DOHH2 (cell line): Measurements from ENCODE around the gene RCOR1.

Experiments used
- H3F3A ChIP-seq: fragments of 200-600 bp; sonication (generic), shearing (Covaris generic); 2 replicates; pipeline ENCODE4 v1.6.0; 2016; ENCODE audit warnings: antibody characterized with exemption, mild to moderate bottlenecking; ENCODE audit not compliant: control insufficient read depth, insufficient read depth
- H3K27ac ChIP-seq: fragments of 200-600 bp; sonication (generic); 2 replicates; pipeline ENCODE4 v1.5.1; 2014; ENCODE audit warnings: low read depth, mild to moderate bottlenecking, low read length, moderate library complexity
- H3K27me3 ChIP-seq: fragments of 200-600 bp; sonication (generic); 2 replicates; pipeline ENCODE4 v1.6.1; 2014; ENCODE audit warnings: mild to moderate bottlenecking, low read length, mixed read lengths; ENCODE audit not compliant: control insufficient read depth
- H3K36me3 ChIP-seq: fragments of 200-600 bp; sonication (generic); 2 replicates; pipeline ENCODE4 v1.6.1; 2014; ENCODE audit warnings: mild to moderate bottlenecking, low read length, moderate library complexity, mixed read lengths; ENCODE audit not compliant: control insufficient read depth
- H3K4me1 ChIP-seq: fragments of 200-600 bp; sonication (generic); 2 replicates; pipeline ENCODE4 v1.6.1; 2014; ENCODE audit warnings: mild to moderate bottlenecking, low read length, mixed read lengths; ENCODE audit not compliant: control insufficient read depth
- H3K4me2 ChIP-seq: fragments of 200-600 bp; sonication (generic); 2 replicates; pipeline ENCODE4 v1.6.0; 2014; ENCODE audit warnings: mild to moderate bottlenecking, low read length, moderate library complexity
- H3K4me3 ChIP-seq: fragments of 200-600 bp; sonication (generic); 2 replicates; pipeline ENCODE4 v1.5.1; 2014; ENCODE audit warnings: mild to moderate bottlenecking, low read length, mixed read lengths
- H3K79me2 ChIP-seq: fragments of 200-600 bp; sonication (generic); 2 replicates; pipeline ENCODE4 v1.6.1; 2014; ENCODE audit warnings: mild to moderate bottlenecking, low read length, mixed read lengths; ENCODE audit not compliant: control insufficient read depth
- H3K9me2 ChIP-seq: fragments of 200-600 bp; sonication (generic); replicated peaks from 2 replicates; pipeline ENCODE4 v1.6.1; 2014; ENCODE audit warnings: mild to moderate bottlenecking, low read length, mixed read lengths; ENCODE audit not compliant: control insufficient read depth
- H3K9me3 ChIP-seq: fragments of 200-600 bp; sonication (generic); 2 replicates; pipeline ENCODE4 v1.6.1; 2014; ENCODE audit warnings: antibody characterized with exemption, low read length, mixed read lengths; ENCODE audit not compliant: control insufficient read depth, insufficient read depth
- H4K20me1 ChIP-seq: fragments of 200-600 bp; sonication (generic); 2 replicates; pipeline ENCODE4 v1.6.0; 2014; ENCODE audit warnings: low read depth, mild to moderate bottlenecking, antibody characterized with exemption, low read length, moderate library complexity; ENCODE audit not compliant: control insufficient read depth, insufficient read depth
- EZH2phosphoT487 ChIP-seq: fragments of 200-600 bp; sonication (generic); IDR thresholded peaks from 2 replicates; pipeline ENCODE4 v1.6.1; 2017; ENCODE audit warnings: borderline replicate concordance, mild to moderate bottlenecking, antibody characterized with exemption, low read length, moderate library complexity, mixed read lengths
- TF ChIP-seq, protein P1 (sequence below): fragments of 200-600 bp; sonication (generic); IDR thresholded peaks from one replicate; pipeline ENCODE4 v1.5.1; 2014; ENCODE audit warnings: antibody characterized with exemption, mild to moderate bottlenecking, low read depth, low read length; ENCODE audit not compliant: poor library complexity, severe bottlenecking

RCOR1 gene

DNA sequence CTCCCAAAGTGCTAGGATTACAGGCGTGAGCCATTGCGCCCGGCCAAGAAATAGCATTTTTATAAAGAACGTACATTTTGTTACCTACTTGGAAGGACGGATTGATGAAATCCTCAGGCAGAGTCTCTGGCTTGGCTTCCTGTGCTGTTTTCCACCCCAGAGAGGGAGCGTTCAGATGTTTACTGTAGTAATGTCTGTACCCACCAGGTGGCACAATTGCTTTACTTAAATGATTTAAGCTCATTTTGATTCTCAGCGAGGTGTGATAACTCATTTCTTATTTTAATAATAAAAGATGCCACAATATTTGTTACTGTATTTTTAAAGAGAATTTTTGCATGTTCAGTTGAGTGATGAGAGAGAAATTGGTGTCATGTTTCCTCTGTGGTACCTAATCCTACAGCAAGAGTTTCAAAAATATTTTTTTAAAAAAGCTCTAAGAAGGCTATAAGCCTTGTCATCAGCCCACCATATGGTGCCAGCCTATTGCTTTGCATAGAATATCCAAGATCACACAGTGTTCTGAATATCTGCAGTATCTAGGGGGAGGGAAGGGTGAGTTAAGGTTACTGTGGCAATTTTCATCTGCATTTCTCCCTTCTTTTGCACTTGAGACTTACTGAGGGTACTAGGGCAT, 102.2 kb downstream of the RCOR1 start:
- H3K27me3 ChIP-seq, result no peaks in the 10 kb centered on the region
- H3K79me2 ChIP-seq, result peaks cover 78% of the 10 kb centered on the region
- no peak overlapping the region for H3K4me3 ChIP-seq
- no peak overlapping the region for H3K27ac ChIP-seq
- no peaks in the 10 kb centered on the region for H3K9me2 ChIP-seq
- 0 out of 2 replicates have a peak overlapping the region, but pooled peaks have one; percentile 22 for H3K4me2 ChIP-seq
- peaks cover 15% of the 10 kb centered on the region for H3F3A ChIP-seq
- peaks cover 3% of the 10 kb centered on the region; the same call in 1 of the 2 replicates for H3K36me3 ChIP-seq
- peaks cover 24% of the 10 kb centered on the region for H3K4me1 ChIP-seq
- TF ChIP-seq, protein P1, sequence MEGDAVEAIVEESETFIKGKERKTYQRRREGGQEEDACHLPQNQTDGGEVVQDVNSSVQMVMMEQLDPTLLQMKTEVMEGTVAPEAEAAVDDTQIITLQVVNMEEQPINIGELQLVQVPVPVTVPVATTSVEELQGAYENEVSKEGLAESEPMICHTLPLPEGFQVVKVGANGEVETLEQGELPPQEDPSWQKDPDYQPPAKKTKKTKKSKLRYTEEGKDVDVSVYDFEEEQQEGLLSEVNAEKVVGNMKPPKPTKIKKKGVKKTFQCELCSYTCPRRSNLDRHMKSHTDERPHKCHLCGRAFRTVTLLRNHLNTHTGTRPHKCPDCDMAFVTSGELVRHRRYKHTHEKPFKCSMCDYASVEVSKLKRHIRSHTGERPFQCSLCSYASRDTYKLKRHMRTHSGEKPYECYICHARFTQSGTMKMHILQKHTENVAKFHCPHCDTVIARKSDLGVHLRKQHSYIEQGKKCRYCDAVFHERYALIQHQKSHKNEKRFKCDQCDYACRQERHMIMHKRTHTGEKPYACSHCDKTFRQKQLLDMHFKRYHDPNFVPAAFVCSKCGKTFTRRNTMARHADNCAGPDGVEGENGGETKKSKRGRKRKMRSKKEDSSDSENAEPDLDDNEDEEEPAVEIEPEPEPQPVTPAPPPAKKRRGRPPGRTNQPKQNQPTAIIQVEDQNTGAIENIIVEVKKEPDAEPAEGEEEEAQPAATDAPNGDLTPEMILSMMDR, result peak; percentile 59
- TF ChIP-seq EZH2phosphoT487, result no peak
- peaks cover 20% of the 10 kb centered on the region for H4K20me1 ChIP-seq
- H3K9me3 ChIP-seq, result no peaks in the 10 kb centered on the region

DNA sequence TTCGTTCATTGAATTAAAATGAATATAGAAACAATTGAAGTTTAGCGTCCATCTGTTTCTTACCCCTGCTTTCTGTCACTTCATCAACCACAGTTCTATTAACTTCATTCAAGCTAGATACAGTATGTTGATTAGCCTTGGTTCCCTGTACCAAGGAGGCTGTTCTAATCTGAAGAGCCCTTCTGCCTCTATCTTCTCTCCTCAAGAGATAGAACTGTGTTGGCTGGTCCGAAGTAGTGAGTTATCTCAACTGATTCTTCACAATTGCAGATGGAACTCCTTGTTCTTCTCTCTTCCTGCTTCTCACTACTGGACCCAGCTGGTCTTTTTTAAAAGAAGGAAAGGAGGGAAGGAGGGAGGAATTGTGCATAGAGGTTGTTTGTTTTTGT, 102.7 kb downstream of the RCOR1 start:
- Histone ChIP-seq H3F3A (peaks cover 15% of the 10 kb centered on the region), H3K9me3 (no peaks in the 10 kb centered on the region), H3K27me3 (no peaks in the 10 kb centered on the region), H3K4me1 (peaks cover 24% of the 10 kb centered on the region), H3K9me2 (no peaks in the 10 kb centered on the region), H4K20me1 (peaks cover 20% of the 10 kb centered on the region), H3K4me2 (no peak overlapping the region), H3K79me2 (peaks cover 79% of the 10 kb centered on the region), H3K36me3 (peaks cover 3% of the 10 kb centered on the region; the same call in 1 of the 2 replicates), H3K27ac (no peak overlapping the region), H3K4me3 (no peak overlapping the region)
- TF ChIP-seq EZH2phosphoT487, result no peak
- TF ChIP-seq, protein P1, result no peak

DNA sequence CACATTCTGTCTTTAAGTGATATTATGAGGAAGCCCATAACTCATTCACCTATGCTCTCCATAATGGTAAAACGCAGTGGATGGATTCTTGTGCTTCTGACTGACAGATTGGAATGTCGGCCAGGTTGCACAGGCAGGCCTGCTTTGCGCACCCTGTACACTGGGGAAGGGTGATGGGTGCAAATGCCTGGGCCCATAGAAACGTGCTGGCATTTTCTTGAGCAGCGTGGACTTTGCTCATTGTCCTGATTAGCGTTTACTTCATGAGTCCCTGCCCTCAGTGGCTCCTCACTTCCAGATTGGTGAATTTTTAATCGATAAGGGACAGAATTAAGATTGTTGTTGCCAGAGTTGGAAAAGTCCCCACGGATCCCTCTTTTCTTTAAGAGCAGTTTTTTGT, 103.9 kb downstream of the RCOR1 start:
- H3K4me3 ChIP-seq, result no peak overlapping the region
- H3K79me2 ChIP-seq, result peaks cover 71% of the 10 kb centered on the region
- H3K9me3 ChIP-seq, result no peaks in the 10 kb centered on the region
- no peak overlapping the region for H3K4me2 ChIP-seq
- peaks cover 15% of the 10 kb centered on the region for H3F3A ChIP-seq
- peaks cover 10% of the 10 kb centered on the region for H3K36me3 ChIP-seq
- peaks cover 20% of the 10 kb centered on the region for H4K20me1 ChIP-seq
- peaks cover 24% of the 10 kb centered on the region for H3K4me1 ChIP-seq
- no peak for TF ChIP-seq EZH2phosphoT487
- TF ChIP-seq, protein P1, result no peak
- H3K27ac ChIP-seq, result no peak overlapping the region
- H3K9me2 ChIP-seq, result no peaks in the 10 kb centered on the region
- H3K27me3 ChIP-seq, result no peaks in the 10 kb centered on the region
